GM19240 (cell line): ENCODE measurements around the gene PPP1R18.

ENCODE experiments used
- DNase-seq: peaks from one replicate; pipeline ENCODE4 v3.0.0; 2011; ENCODE audit warnings: low spot score; ENCODE audit not compliant: insufficient read length

The PPP1R18 gene

GRCh38 chr6:30689022-30689865, 2.8 kb upstream of the PPP1R18 start:
- DNase-seq = no peak

- DNase-seq = no peak
Observed at GRCh38 chr6:30688569-30688968, 2.1 kb upstream of the PPP1R18 start.

GRCh38 chr6:30687659-30688431, 1.4 kb upstream of the PPP1R18 start:
- no peak for DNase-seq

GRCh38 chr6:30686908-30687658, 638 bp upstream of the PPP1R18 start:
- DNase-seq = no peak

- no peak for DNase-seq
Observed at GRCh38 chr6:30685157-30686008, 1.1 kb downstream of the PPP1R18 start.

GRCh38 chr6:30684386-30685156, 1.9 kb downstream of the PPP1R18 start:
- DNase-seq = no peak

GRCh38 chr6:30683980-30684338, 2.5 kb downstream of the PPP1R18 start:
- no peak for DNase-seq

GRCh38 chr6:30683183-30683979, 3.1 kb downstream of the PPP1R18 start:
- no peak for DNase-seq

GRCh38 chr6:30682143-30683117, 4.0 kb downstream of the PPP1R18 start:
- DNase-seq = peak; percentile 53

- no peak for DNase-seq
Observed at GRCh38 chr6:30681766-30682142, 4.7 kb downstream of the PPP1R18 start.

- DNase-seq = no peak
Observed at GRCh38 chr6:30679765-30680535, 6.5 kb downstream of the PPP1R18 start.

- peak; percentile 43 for DNase-seq
Observed at GRCh38 chr6:30678964-30679726, 7.3 kb downstream of the PPP1R18 start.

GRCh38 chr6:30676660-30677285, 9.7 kb downstream of the PPP1R18 start:
- no peak for DNase-seq

- peak; percentile 92 for DNase-seq
Observed at GRCh38 chr6:30672445-30673253, 13.8 kb downstream of the PPP1R18 start, which contains the start of gene DHX16. DHX16 (minus strand) TSS chr6:30673006; CDS start chr6:30672841, 165 bp downstream.
